Stimulated activated CD8-positive, alpha-beta memory T cell treated with anti-CD3 and anti-CD28 coated beads, Interleukin-7, amount 100 ng/mL, for 1 hour (primary cell): ENCODE results near the gene MPV17.
A peak's percentile ranks its signal among the peaks of the same experiment; 100 is the strongest.
"Not testable (repeated sequence)": the region's sequence is repeated elsewhere in the genome, so short reads cannot be mapped to it uniquely, and the experiment has no call there.

Source experiments
- DNase-seq, 2 donors: peaks; one replicate each; pipeline ENCODE4 v3.0.0-alpha.2; 2020; ENCODE audit warnings: low read depth in 2 of 2

The MPV17 gene

GRCh38 chr2:27322766-27323595, at the start of gene MPV17:
Gene MPV17 (minus strand): TSS chr2:27323097. CDS start chr2:27322517, 580 bp downstream.
- DNase-seq, result peak; percentile 67 to 77

- no peak for DNase-seq
Measured at GRCh38 chr2:27370816-27371620, 48.1 kb upstream of the MPV17 start.

GRCh38 chr2:27370026-27370815, 47.3 kb upstream of the MPV17 start, which contains the start of the genes EIF2B4 and SNX17:
Gene EIF2B4 (minus strand): TSS chr2:27370338. CDS start chr2:27370314, 24 bp downstream.
Gene SNX17 (plus strand): TSS chr2:27370616. CDS start chr2:27370744, 128 bp downstream.
- peak; percentile 97 to 98 for DNase-seq

GRCh38 chr2:27369471-27370025, 46.7 kb upstream of the MPV17 start:
- DNase-seq, result no peak

GRCh38 chr2:27363933-27364332, 41.0 kb upstream of the MPV17 start:
- no peak for DNase-seq

GRCh38 chr2:27362678-27363420, 40.0 kb upstream of the MPV17 start:
- DNase-seq, result no peak

GRCh38 chr2:27356382-27357181, 33.7 kb upstream of the MPV17 start, which contains the start of gene GTF3C2:
Gene GTF3C2 (minus strand): TSS chr2:27356764. CDS start chr2:27343554, 13,210 bp downstream.
- DNase-seq, result peak; percentile 82 to 87

GRCh38 chr2:27356056-27356381, 33.1 kb upstream of the MPV17 start:
- DNase-seq, result peak in 1 of 2 donors; percentile 11

- DNase-seq, result no peak
Measured at GRCh38 chr2:27354597-27354927, 31.7 kb upstream of the MPV17 start.

- DNase-seq, result no peak
Measured at GRCh38 chr2:27353762-27354596, 31.1 kb upstream of the MPV17 start.

- not testable (repeated sequence) for DNase-seq
Measured at GRCh38 chr2:27353386-27353761, 30.5 kb upstream of the MPV17 start.

- no peak for DNase-seq
Measured at GRCh38 chr2:27351802-27352598, 29.1 kb upstream of the MPV17 start.

GRCh38 chr2:27350106-27350693, 27.3 kb upstream of the MPV17 start:
- no peak for DNase-seq

GRCh38 chr2:27347641-27348040, 24.7 kb upstream of the MPV17 start:
- DNase-seq, result no peak

GRCh38 chr2:27336173-27336572, 13.3 kb upstream of the MPV17 start:
- no peak for DNase-seq

- no peak for DNase-seq
Measured at GRCh38 chr2:27335311-27335710, 12.4 kb upstream of the MPV17 start.

GRCh38 chr2:27324720-27325119, 1.8 kb upstream of the MPV17 start:
- no peak for DNase-seq
